ENCODE data around the gene TRIM47. TPM values are rescaled to one million over a fixed set of nuclear protein-coding genes. Genes with fewer than 3 reads are reported as not detected.

Gene TRIM47
- total and polyA plus RNA-seq, 2 of the 13 experiments (the other 11 are each of a cell fraction or from before 2014, with no cell fraction given) = 33.5 to 82.0 TPM

GRCh38 chr17:75891605-75892555, 13.5 kb upstream of the TRIM47 start (continued):
- TF ChIP-seq RNF219 (CRISPR knock-in tag; IDR thresholded peaks at IDR 0.05) (no peak), CCDC6 (CRISPR knock-in tag; IDR thresholded peaks at IDR 0.05) (peak; percentile 94), ZNF747 (CRISPR knock-in tag; IDR thresholded peaks at IDR 0.05; ENCODE audit: borderline replicate concordance) (peak; percentile 14; the same call in 1 of the 2 replicates), ZNF615 (CRISPR knock-in tag; IDR thresholded peaks at IDR 0.05; ENCODE audit: borderline replicate concordance) (no peak), ZNF687 (CRISPR knock-in tag; IDR thresholded peaks at IDR 0.05) (peak; percentile 82), SATB2 (CRISPR knock-in tag; IDR thresholded peaks at IDR 0.05) (0 out of 2 replicates have a peak, but pooled peaks have one; percentile 3), CTCF (CRISPR knock-in tag; IDR thresholded peaks at IDR 0.05) (peak; percentile 72), RAD21 (CRISPR knock-in tag; IDR thresholded peaks at IDR 0.05) (no peak), ZNF790 (CRISPR knock-in tag; IDR thresholded peaks at IDR 0.05; ENCODE audit: borderline replicate concordance) (0 out of 2 replicates have a peak, but pooled peaks have one; percentile 41), KDM5A (IDR thresholded peaks at IDR 0.05; ENCODE audit: borderline replicate concordance, low read length) (no peak), SOX6 (IDR thresholded peaks at IDR 0.05) (no peak), SOX6 (CRISPR knock-in tag; IDR thresholded peaks at IDR 0.05) (peak; percentile 73), KLF11 (CRISPR knock-in tag; IDR thresholded peaks at IDR 0.05) (peak; percentile 87; the same call in 1 of the 2 replicates), CBX5 (CRISPR knock-in tag; IDR thresholded peaks at IDR 0.05; ENCODE audit: borderline replicate concordance) (no peak), ZNF879 (CRISPR knock-in tag; IDR thresholded peaks at IDR 0.05) (no peak; the same call in 1 of the 2 replicates), HIVEP1 (CRISPR knock-in tag; IDR thresholded peaks at IDR 0.05) (no peak; the same call in none of the 2 replicates), CERS6 (CRISPR knock-in tag; IDR thresholded peaks at IDR 0.05) (0 out of 2 replicates have a peak, but pooled peaks have one; percentile 22), ZNF83 (CRISPR knock-in tag; IDR thresholded peaks at IDR 0.05; ENCODE audit: borderline replicate concordance) (no peak)

Measured in HepG2 (cell line).